PC-3 (cell line): ENCODE measurements around the gene FGGY.

Experiments
- EZH2 ChIP-seq: fragments of 300-600 bp; sonication (generic); IDR thresholded peaks from one replicate; pipeline ENCODE4 v1.6.1; 2017; ENCODE audit warnings: antibody characterized with exemption, mild to moderate bottlenecking, low read length; ENCODE audit not compliant: unreplicated experiment
- TF ChIP-seq, protein P1 (sequence below): fragments of 300-600 bp; sonication (generic); conservative IDR thresholded peaks from 2 replicates; pipeline ENCODE4 v1.5.1; 2017; ENCODE audit warnings: antibody characterized with exemption, low read depth, mild to moderate bottlenecking, low read length

DNA sequence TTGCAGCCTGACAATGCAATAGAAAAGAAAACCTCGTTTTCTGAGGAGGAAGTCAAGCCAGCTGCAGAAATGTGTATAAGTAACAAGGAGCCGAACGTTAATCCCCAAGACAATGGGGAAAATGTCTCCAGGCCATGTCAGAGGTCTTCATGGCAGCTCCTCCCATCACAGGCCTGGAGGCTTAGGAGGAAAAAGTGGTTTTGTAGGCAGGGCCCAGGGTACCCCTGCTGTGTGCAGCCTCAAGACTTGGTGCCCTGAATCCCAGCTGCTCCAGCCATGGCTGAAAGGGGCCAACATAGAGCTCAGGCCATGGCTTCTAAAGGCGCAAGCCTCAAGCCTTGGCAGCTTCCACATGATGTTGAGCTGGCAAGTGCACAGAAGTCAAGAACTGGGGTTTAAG, 439.9 kb downstream of the FGGY start:
- TF ChIP-seq, protein P1, sequence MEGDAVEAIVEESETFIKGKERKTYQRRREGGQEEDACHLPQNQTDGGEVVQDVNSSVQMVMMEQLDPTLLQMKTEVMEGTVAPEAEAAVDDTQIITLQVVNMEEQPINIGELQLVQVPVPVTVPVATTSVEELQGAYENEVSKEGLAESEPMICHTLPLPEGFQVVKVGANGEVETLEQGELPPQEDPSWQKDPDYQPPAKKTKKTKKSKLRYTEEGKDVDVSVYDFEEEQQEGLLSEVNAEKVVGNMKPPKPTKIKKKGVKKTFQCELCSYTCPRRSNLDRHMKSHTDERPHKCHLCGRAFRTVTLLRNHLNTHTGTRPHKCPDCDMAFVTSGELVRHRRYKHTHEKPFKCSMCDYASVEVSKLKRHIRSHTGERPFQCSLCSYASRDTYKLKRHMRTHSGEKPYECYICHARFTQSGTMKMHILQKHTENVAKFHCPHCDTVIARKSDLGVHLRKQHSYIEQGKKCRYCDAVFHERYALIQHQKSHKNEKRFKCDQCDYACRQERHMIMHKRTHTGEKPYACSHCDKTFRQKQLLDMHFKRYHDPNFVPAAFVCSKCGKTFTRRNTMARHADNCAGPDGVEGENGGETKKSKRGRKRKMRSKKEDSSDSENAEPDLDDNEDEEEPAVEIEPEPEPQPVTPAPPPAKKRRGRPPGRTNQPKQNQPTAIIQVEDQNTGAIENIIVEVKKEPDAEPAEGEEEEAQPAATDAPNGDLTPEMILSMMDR = no peak
- TF ChIP-seq EZH2 = no peak
